GM12878 (cell line): ENCODE data around the gene FJX1. TPM values are rescaled to one million over a fixed set of nuclear protein-coding genes. Genes with fewer than 3 reads are reported as not detected.

Experiments
- polyA plus RNA-seq, 11 experiments: library from polyadenylated mRNA; depleted of rRNA in 4 of 11; unstranded in 6 of 11; stranded (reverse) in 5 of 11; fragments of >200 nt; fragmentation: Nextera tagmentation in 4 of 11; fragmentation: Illumina TruSeq in 1 of 11; extraction: Ambion mirVana in 4 of 11; extraction: Trizol in 1 of 11; gene quantifications; 1 replicate in 1 of 11; 2 replicates in 10 of 11; pipeline versions ENCODE4 v1.2.1 to v1.2.3, GENCODE V29; 2011 to 2016; ENCODE audit warnings: inconsistent platforms in 2 of 11, missing spikeins in 2 of 11, low read depth in 1 of 11
- total RNA-seq, 4 experiments: library from RNA; depleted of rRNA in 3 of 4; stranded (reverse); fragments of >200 nt in 3 of 4; fragmentation: Illumina TruSeq in 1 of 4; extraction: Trizol in 1 of 4; gene quantifications; 2 replicates each; pipeline versions ENCODE4 v1.2.1 to v1.2.3, GENCODE V29; 2013 to 2021

The FJX1 gene
- total and polyA plus RNA-seq, 10 of the 15 experiments (the other 5 are each of a cell fraction or from before 2014, with no cell fraction given): 1.7 to 26.1 (median 10.0) TPM

Other genes starting within 250 kb of the FJX1 start
- gene SLC1A2, start 198.9 kb upstream of the FJX1 start, total RNA-seq (2014; rRNA removed): 0.28 TPM in 1 of 2 replicates, not detected in the other
- 0.09 and 0.22 TPM in 2 replicates for gene SLC1A2, start 198.9 kb upstream of the FJX1 start, total RNA-seq (2014; rRNA removed; fragmentation: Illumina TruSeq; extraction: Trizol)
- 0.08 and 0.13 TPM in 2 replicates for gene SLC1A2, start 198.9 kb upstream of the FJX1 start, total RNA-seq (2021)
- gene SLC1A2, start 198.9 kb upstream of the FJX1 start, polyA plus RNA-seq (2011; rRNA removed): 0.01 TPM in 1 of 2 replicates, not detected in the other
- gene SLC1A2, start 198.9 kb upstream of the FJX1 start, polyA plus RNA-seq (2014; fragmentation: Illumina TruSeq; extraction: Trizol): 0.01 and 0.65 TPM in 2 replicates
- under 1 TPM in 1 of 2 experiments, not detected in 1; 0.24 TPM for gene SLC1A2, start 198.9 kb upstream of the FJX1 start, polyA plus RNA-seq (2014; fragmentation: Nextera tagmentation; extraction: Ambion mirVana)
- gene SLC1A2, start 198.9 kb upstream of the FJX1 start, polyA plus RNA-seq (2014; rRNA removed): 0.03 and 0.14 TPM in 2 replicates
- gene SLC1A2, start 198.9 kb upstream of the FJX1 start, polyA plus RNA-seq (2016; fragmentation: Nextera tagmentation; extraction: Ambion mirVana): under 1 TPM; 0.29 to 0.84 TPM
- gene PAMR1, start 92.8 kb upstream of the FJX1 start, total RNA-seq (2014; rRNA removed): 0.05 TPM in 1 of 2 replicates, not detected in the other
- not detected in 2 replicates for gene PAMR1, start 92.8 kb upstream of the FJX1 start, total RNA-seq (2014; rRNA removed; fragmentation: Illumina TruSeq; extraction: Trizol)
- gene PAMR1, start 92.8 kb upstream of the FJX1 start, total RNA-seq (2021): 0.08 TPM in 1 of 2 replicates, not detected in the other
- not detected in 2 replicates for gene PAMR1, start 92.8 kb upstream of the FJX1 start, polyA plus RNA-seq (2011; rRNA removed)
- gene PAMR1, start 92.8 kb upstream of the FJX1 start, polyA plus RNA-seq (2014; fragmentation: Illumina TruSeq; extraction: Trizol): not detected in 2 replicates
- under 1 TPM in 1 of 2 experiments, not detected in 1; 0.04 TPM for gene PAMR1, start 92.8 kb upstream of the FJX1 start, polyA plus RNA-seq (2014; fragmentation: Nextera tagmentation; extraction: Ambion mirVana)
- not detected in 2 replicates for gene PAMR1, start 92.8 kb upstream of the FJX1 start, polyA plus RNA-seq (2014; rRNA removed)
- not detected for gene PAMR1, start 92.8 kb upstream of the FJX1 start, polyA plus RNA-seq (2016; fragmentation: Nextera tagmentation; extraction: Ambion mirVana)
- 17.8 and 18.6 TPM in 2 replicates for gene TRIM44, start 44.3 kb downstream of the FJX1 start, total RNA-seq (2014; rRNA removed)
- 17.4 and 17.5 TPM in 2 replicates for gene TRIM44, start 44.3 kb downstream of the FJX1 start, total RNA-seq (2014; rRNA removed; fragmentation: Illumina TruSeq; extraction: Trizol)
- gene TRIM44, start 44.3 kb downstream of the FJX1 start, total RNA-seq (2021): 51.2 and 54.5 TPM in 2 replicates
- gene TRIM44, start 44.3 kb downstream of the FJX1 start, polyA plus RNA-seq (2011; rRNA removed): 86.4 and 93.0 TPM in 2 replicates
- gene TRIM44, start 44.3 kb downstream of the FJX1 start, polyA plus RNA-seq (2014; fragmentation: Illumina TruSeq; extraction: Trizol): 53.0 and 61.9 TPM in 2 replicates
- 1 to 10 TPM; 6.7 to 8.9 TPM for gene TRIM44, start 44.3 kb downstream of the FJX1 start, polyA plus RNA-seq (2014; fragmentation: Nextera tagmentation; extraction: Ambion mirVana)
- gene TRIM44, start 44.3 kb downstream of the FJX1 start, polyA plus RNA-seq (2014; rRNA removed): 25.8 and 27.1 TPM in 2 replicates
- gene TRIM44, start 44.3 kb downstream of the FJX1 start, polyA plus RNA-seq (2016; fragmentation: Nextera tagmentation; extraction: Ambion mirVana): 10 to 100 TPM; 29.4 to 40.1 TPM